Smooth muscle cell of the brain vasculature (primary cell): ENCODE measurements around the gene UHRF1.
"Not testable (repeated sequence)": the region's sequence is repeated elsewhere in the genome, so short reads cannot be mapped to it uniquely, and the experiment has no call there.

Experiments
- DNase-seq: peaks from one replicate; pipeline ENCODE4 v3.0.0-alpha.2; 2012; ENCODE audit warnings: low read depth, low spot score

The UHRF1 gene

GRCh38 chr19:4935444-4935843, 26.1 kb downstream of the UHRF1 start:
- DNase-seq = no peak

GRCh38 chr19:4937060-4937459, 27.8 kb downstream of the UHRF1 start:
- DNase-seq = no peak

GRCh38 chr19:4938461-4938860, 29.2 kb downstream of the UHRF1 start:
- not testable (repeated sequence) for DNase-seq

DNA sequence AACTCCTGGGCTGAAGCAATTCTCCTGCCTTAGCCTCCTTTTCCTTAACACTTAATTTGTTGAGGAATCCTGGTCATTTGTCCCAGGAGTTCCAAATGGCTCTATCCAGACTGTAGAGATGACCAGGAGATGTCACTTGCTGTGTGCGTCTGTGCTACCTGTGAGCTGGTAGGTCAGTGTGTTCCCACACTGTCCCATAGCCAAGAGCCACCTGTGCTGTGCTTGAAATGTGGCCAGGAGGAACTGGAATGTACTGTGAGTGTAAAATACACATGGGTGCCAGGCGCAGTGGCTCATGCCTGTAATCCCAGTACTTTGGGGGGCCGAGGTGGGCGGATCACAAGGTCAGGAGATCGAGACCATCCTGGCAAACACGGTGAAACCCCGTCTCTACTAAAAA, 30.2 kb downstream of the UHRF1 start:
- no peak for DNase-seq

GRCh38 chr19:4941638-4942169, 32.4 kb downstream of the UHRF1 start:
- not testable (repeated sequence) for DNase-seq

DNA sequence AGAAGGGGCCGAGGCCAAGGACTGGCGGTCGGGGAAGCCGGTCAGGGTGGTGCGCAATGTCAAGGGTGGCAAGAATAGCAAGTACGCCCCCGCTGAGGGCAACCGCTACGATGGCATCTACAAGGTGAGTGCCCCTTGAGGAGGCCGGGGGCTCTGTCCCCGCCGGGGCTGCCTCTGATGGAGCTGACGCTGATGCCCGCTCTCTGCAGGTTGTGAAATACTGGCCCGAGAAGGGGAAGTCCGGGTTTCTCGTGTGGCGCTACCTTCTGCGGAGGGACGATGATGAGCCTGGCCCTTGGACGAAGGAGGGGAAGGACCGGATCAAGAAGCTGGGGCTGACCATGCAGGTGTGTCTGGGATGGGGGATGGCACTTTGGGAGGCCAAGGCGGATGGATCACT, 41.3 kb downstream of the UHRF1 start:
- not testable (repeated sequence) for DNase-seq

GRCh38 chr19:4951656-4952055, 42.4 kb downstream of the UHRF1 start:
- DNase-seq = no peak

DNA sequence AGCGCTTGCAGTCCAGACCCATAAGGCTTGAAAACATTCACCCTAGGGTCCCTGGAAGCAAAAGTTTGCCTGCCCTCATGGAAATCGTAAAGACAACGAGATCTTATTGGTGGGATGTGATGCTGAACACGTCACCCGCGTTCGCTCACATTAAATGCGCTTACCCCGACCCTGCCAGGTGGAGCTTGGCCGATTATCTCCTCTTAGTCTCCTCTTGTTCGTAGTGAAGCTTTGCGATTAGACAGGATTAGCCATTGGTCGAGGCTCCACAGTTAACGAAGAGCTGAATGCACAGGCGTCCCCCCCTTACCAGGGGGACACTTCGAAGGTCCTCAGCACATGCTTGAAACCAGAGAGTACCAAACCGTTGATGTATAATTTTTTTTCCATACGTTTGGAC, 43.6 kb downstream of the UHRF1 start:
- DNase-seq = no peak

DNA sequence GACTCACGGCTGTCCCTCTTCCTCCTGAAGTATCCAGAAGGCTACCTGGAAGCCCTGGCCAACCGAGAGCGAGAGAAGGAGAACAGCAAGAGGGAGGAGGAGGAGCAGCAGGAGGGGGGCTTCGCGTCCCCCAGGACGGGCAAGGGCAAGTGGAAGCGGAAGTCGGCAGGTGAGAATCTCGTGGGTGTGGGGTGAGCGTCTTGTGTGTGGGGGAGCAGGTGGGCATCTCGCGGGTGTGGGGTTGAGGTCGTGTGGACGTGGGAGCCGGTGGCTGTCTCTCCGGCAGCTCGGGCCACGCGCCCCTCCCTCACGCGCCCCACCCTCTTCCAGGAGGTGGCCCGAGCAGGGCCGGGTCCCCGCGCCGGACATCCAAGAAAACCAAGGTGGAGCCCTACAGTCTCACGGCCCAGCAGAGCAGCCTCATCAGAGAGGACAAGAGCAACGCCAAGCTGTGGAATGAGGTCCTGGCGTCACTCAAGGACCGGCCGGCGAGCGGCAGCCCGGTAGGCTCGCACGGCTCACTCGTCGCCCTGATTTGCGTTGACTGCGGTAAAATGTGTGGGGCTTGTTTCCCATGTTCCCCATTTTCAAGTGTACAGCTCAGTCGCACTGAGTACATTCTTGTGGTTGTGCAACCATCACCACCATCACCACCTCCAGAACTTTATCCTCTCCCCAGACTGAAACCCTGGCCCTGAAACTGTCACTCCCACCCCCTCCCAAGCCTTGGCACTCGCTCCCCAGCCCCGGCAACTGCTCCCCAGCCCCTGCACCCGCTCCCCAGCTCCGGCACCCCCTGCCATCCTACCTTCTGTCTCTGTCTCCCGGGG, 45.2 kb downstream of the UHRF1 start:
- DNase-seq = not testable (repeated sequence)

DNA sequence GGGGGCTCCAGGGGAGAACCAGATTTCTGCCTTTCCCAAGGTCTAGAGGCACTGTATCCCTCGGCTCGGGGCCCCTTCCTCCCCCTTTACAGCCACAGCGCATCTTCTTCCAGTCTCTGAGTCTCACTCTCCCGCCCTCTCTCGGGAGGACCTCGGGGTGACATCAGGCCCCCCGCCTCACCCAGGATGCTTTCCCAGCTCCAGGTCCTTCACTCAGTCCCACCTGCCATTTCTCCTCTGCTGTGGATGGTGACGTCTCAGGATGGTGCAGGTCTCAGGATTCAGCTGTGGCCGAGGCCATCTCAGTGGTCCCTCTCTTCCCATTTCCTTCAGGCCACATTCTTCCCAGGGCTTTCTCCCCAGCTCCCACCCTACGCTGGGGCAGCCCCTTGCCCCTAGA, 46.0 kb downstream of the UHRF1 start:
- no peak for DNase-seq

DNA sequence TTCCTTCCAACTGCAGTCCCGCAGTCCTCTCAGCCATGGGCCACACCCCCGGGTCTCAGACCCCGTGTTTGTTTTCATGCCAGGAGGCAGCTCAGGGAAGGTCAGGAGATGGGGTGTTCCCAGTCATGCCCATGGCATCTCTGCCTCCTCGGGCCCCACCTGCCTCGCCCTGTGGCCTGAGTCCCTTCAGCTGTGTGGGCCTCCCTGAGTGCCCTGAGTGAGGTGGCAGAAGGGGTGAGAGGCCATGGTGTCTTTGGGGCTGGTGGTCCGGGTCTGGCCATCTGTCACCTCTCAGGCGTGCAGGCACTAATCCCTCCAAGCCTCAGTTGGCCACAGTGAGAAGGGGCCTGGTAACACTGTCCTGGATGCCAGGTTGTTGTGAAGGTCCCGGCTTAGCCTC, 48.7 kb downstream of the UHRF1 start:
- DNase-seq = no peak

- DNase-seq = no peak
Observed at GRCh38 chr19:4962085-4962619, 52.9 kb downstream of the UHRF1 start.

GRCh38 chr19:4965061-4965460, 55.8 kb downstream of the UHRF1 start:
- no peak for DNase-seq

- no peak for DNase-seq
Observed at GRCh38 chr19:4966591-4966990, 57.3 kb downstream of the UHRF1 start.

DNA sequence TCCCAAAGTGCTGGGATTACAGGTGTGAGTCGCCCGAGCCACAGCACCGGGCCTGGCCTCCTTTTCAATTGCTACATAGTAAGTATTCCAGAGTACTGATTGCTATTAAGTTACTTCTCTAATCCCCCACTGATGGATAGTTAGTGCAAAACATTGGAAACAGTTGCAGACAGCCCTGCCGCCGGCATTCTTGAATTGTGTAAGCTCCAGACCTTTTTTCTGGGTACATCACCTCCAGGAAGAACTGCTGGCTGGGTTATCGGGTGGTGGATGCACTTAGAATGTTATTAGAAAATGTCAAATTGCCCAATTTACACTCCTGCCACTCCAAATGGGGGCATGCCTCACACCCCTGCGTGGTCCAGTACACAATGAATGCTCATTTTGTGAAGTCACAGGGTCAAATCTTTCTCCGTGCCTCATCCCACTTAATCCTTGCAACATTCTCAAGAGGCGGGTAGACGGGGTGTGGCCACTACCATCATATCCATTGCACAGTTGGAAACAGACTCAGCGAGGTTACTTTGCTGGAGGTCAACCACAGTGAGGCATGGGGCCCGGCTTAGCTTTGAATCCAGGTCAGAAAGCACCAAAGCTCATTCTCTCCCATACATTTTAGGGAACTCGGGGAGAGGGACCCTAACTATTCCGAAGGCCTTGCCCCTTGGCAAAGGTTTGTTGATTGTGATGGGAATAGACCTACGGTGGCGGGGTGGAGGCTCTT, 58.6 kb downstream of the UHRF1 start:
- DNase-seq = no peak

GRCh38 chr19:4968462-4969291, 59.4 kb downstream of the UHRF1 start, which contains the start of gene KDM4B:
KDM4B (plus strand) TSS chr19:4969113; CDS start chr19:5032891, 63,778 bp downstream.
- peak; percentile 98 for DNase-seq

DNA sequence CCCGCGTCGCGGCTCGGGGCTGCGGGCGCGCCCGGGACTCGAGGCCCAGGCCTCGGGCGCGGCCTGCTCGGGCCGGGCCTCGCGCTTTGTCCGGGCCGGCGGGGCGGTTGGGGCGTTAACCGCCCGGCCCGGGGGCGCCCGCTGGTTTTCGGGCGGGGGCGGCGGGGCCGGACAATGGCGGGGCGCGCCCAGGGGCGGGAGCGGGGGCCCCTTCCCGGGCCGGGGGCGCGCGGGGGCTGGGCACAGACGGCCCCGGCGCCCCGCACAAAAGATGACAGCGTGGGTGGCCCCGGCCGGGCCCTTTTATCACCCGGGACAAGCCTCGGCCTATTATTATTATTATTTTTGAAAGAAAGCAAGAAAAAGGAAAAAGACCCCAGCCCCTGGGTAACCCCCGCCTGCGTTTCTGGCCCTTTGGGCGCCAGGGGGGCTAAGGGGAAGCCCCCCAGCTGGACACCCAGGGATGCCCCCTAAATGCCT, 60.0 kb downstream of the UHRF1 start:
- DNase-seq = no peak

GRCh38 chr19:4969772-4970531, 60.7 kb downstream of the UHRF1 start:
- no peak for DNase-seq

GRCh38 chr19:4970558-4971423, 61.5 kb downstream of the UHRF1 start:
- DNase-seq = no peak

GRCh38 chr19:4971424-4971793, 62.1 kb downstream of the UHRF1 start:
- no peak for DNase-seq
